ENCODE measurements around the gene FMNL2. TPM values are rescaled to one million over a fixed set of nuclear protein-coding genes. Genes with fewer than 3 reads are reported as not detected.

Gene FMNL2
- total and polyA plus RNA-seq, 2 of the 4 experiments (the other 2 are of a cell fraction), result 10.9 to 11.4 TPM

DNA sequence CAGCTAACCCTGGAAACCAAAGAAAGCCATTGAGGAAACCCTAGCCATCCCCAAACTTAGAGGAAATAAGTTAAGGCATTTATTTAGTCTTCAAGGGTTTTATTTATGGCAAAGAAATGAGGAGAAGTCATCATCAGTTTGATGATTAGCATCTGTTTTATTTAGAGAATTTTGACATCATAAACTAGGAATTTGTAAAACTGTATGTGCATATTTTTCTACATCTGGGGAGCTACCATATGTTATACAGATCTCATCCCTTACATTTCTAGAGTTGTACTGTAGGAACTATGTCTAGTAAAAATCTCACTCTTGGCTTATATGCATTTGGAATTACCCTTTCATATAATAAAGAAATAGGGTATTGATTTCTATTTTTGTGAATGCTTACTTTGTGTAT, 48.7 kb downstream of the FMNL2 start (continued):
- TF ChIP-seq, protein P1, sequence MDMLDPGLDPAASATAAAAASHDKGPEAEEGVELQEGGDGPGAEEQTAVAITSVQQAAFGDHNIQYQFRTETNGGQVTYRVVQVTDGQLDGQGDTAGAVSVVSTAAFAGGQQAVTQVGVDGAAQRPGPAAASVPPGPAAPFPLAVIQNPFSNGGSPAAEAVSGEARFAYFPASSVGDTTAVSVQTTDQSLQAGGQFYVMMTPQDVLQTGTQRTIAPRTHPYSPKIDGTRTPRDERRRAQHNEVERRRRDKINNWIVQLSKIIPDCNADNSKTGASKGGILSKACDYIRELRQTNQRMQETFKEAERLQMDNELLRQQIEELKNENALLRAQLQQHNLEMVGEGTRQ (IDR thresholded peaks at IDR 0.05; ENCODE audit: low read depth, low read length), result no peak

DNA sequence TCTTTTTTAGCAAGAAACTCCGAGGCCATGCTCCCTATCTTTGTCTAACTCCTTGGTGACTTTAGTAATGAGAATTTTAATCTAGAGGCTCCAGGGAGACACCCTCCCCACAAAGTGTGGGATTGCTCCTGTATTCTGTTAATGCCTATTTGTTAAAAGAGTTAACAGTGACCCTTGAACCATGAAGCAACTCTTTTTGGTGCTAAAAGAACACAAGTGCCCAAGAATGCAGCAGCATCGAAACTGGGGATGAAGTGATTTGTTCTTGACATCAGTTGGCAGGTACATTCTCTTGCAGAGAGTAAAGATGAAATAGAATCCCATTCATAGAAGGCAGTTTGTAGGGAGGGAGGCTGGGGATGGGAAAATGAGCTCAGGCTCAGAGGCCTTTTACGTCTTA, 50.0 kb downstream of the FMNL2 start:
- in situ Hi-C loops (cut with MboI; ENCODE audit: low sequenced_read_pairs) (no loop called here), intact Hi-C loops (cut with micrococcal nuclease) (no loop called here), dilution Hi-C loops (cut with HindIII; ENCODE audit: low sequenced_read_pairs, unreplicated experiment) (no loop called here)
- no peaks in the 10 kb centered on the region for H3K9me3 ChIP-seq (ENCODE audit: control insufficient read depth, insufficient read depth, low read length)
- H3K4ac ChIP-seq (ENCODE audit: low read depth, low read length), result no peak overlapping the region
- POLR2A ChIA-PET (ENCODE audit: unreplicated experiment), result no interaction called here
- no peaks in the 10 kb centered on the region for H3K27me3 ChIP-seq (ENCODE audit: control insufficient read depth, insufficient read depth, low read length)
- H3K4me3 ChIP-seq (ENCODE audit: insufficient read depth, low read depth, low read length), result no peak overlapping the region
- no peak overlapping the region for H2BK5ac ChIP-seq (ENCODE audit: low read depth, low read length, poor library complexity, severe bottlenecking)
- ATAC-seq (ENCODE audit: low read depth) (no peak), DNase-seq (no peak)
- no peak overlapping the region for H3K4me2 ChIP-seq (ENCODE audit: low read depth, low read length)
- H2AK5ac ChIP-seq (ENCODE audit: low read depth, low read length), result no peak overlapping the region
- no peak overlapping the region for H3K14ac ChIP-seq (replicated peaks; ENCODE audit: low read depth, low read length)
- H4K8ac ChIP-seq (ENCODE audit: low read depth in 2 of 2, low read length in 2 of 2), result no peak overlapping the region
- H4K91ac ChIP-seq (ENCODE audit: insufficient read depth, low read depth, low read length), result no peak overlapping the region
- H3K4me1 ChIP-seq (ENCODE audit: control insufficient read depth, insufficient read depth, low read length), result peaks cover 7% of the 10 kb centered on the region
- no peak overlapping the region for H2AK9ac ChIP-seq (replicated peaks; ENCODE audit: low read depth, low read length, poor library complexity)
- H2BK20ac ChIP-seq (ENCODE audit: low read depth, low read length), result no peak overlapping the region
- H2BK15ac ChIP-seq (ENCODE audit: low read depth, low read length), result no peak overlapping the region
- CTCF ChIA-PET, result no interaction called here
- no peak overlapping the region for H3K56ac ChIP-seq (ENCODE audit: extremely low read depth, insufficient read depth, low read length)
- no peak overlapping the region for H4K5ac ChIP-seq (ENCODE audit: low read depth, low read length)
- no peak overlapping the region for H3K9ac ChIP-seq (ENCODE audit: low read depth, low read length)
- BruUV-seq (replicated peaks), result no TSS peak
- H3K23ac ChIP-seq (ENCODE audit: low read depth, low read length), result no peak overlapping the region
- H2BK120ac ChIP-seq (ENCODE audit: low read depth, low read length), result no peak overlapping the region
- no peaks in the 10 kb centered on the region for H3K36me3 ChIP-seq (ENCODE audit: control insufficient read depth, insufficient read depth, low read length)
- H3K9me1 ChIP-seq (ENCODE audit: insufficient read depth, low read length), result no peaks in the 10 kb centered on the region
- no peak overlapping the region for H3K27ac ChIP-seq (ENCODE audit: insufficient read depth, low read length)
- peaks cover 24 to 25% of the 10 kb centered on the region in 2 experiments for H3K79me1 ChIP-seq (ENCODE audit: low read depth in 1 of 2, low read length in 2 of 2)
- no peak overlapping the region for H2AFZ ChIP-seq (replicated peaks; ENCODE audit: low read length, poor library complexity)
- WGBS, 2 experiments (ENCODE audit: extremely low coverage in 2 of 2, insufficient read length in 1 of 2), result no CpG with 5 or more reads among the region's 3 CpGs
- TF ChIP-seq NFE2L2 (IDR thresholded peaks at IDR 0.05; ENCODE audit: low read depth, low read length), result no peak
- no peak for TF ChIP-seq BHLHE40 (IDR thresholded peaks at IDR 0.05; ENCODE audit: low read depth, low read length)
- no peak for TF ChIP-seq RCOR1 (IDR thresholded peaks at IDR 0.05; ENCODE audit: insufficient replicate concordance, low read length)
- TF ChIP-seq, protein P2, sequence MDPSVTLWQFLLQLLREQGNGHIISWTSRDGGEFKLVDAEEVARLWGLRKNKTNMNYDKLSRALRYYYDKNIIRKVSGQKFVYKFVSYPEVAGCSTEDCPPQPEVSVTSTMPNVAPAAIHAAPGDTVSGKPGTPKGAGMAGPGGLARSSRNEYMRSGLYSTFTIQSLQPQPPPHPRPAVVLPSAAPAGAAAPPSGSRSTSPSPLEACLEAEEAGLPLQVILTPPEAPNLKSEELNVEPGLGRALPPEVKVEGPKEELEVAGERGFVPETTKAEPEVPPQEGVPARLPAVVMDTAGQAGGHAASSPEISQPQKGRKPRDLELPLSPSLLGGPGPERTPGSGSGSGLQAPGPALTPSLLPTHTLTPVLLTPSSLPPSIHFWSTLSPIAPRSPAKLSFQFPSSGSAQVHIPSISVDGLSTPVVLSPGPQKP (IDR thresholded peaks at IDR 0.05; ENCODE audit: borderline replicate concordance, low read depth, low read length), result no peak
- TF ChIP-seq POLR2A (IDR thresholded peaks at IDR 0.05; ENCODE audit: low read depth, low read length), result no peak
- TF ChIP-seq, protein P3, sequence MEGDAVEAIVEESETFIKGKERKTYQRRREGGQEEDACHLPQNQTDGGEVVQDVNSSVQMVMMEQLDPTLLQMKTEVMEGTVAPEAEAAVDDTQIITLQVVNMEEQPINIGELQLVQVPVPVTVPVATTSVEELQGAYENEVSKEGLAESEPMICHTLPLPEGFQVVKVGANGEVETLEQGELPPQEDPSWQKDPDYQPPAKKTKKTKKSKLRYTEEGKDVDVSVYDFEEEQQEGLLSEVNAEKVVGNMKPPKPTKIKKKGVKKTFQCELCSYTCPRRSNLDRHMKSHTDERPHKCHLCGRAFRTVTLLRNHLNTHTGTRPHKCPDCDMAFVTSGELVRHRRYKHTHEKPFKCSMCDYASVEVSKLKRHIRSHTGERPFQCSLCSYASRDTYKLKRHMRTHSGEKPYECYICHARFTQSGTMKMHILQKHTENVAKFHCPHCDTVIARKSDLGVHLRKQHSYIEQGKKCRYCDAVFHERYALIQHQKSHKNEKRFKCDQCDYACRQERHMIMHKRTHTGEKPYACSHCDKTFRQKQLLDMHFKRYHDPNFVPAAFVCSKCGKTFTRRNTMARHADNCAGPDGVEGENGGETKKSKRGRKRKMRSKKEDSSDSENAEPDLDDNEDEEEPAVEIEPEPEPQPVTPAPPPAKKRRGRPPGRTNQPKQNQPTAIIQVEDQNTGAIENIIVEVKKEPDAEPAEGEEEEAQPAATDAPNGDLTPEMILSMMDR (conservative IDR thresholded peaks at IDR 0.05; ENCODE audit: low read depth, low read length), result no peak
- no peaks in the 10 kb centered on the region; the same call in 1 of the 2 replicates for H4K20me1 ChIP-seq (ENCODE audit: insufficient read depth, low read length)
- H3K18ac ChIP-seq (ENCODE audit: low read depth, low read length), result no peak overlapping the region

Measured in IMR-90 (cell line).